Activated T-cell treated with anti-CD3 and anti-CD28 coated beads for 48 hours (primary cell): ENCODE data around the gene AGK.
"Not testable (repeated sequence)": the region's sequence is repeated elsewhere in the genome, so short reads cannot be mapped to it uniquely, and the experiment has no call there.

Experiments
- DNase-seq: peaks from one replicate; pipeline ENCODE4 v3.0.0-alpha.2; 2020; ENCODE audit warnings: low read depth

AGK gene

DNA sequence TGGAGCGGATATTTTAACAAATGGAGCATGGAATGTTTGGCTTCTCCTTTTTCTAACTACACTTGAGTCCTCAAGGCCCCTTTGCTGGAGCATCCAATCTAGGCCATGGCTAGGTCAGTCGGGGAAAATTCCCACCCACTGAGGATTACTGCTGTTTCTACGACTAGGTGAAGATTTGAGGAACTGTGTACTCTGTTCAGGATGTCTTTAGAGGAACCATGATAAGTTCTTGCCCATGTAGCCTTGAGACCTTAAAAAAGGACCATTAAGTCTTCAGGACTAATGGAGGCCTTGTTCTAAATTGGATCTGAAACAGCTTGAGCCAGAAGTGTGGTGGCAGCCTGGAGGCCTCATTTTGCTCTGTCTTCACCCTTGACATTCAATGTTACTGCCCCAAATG, 6.2 kb downstream of the AGK start:
- no peak for DNase-seq

DNA sequence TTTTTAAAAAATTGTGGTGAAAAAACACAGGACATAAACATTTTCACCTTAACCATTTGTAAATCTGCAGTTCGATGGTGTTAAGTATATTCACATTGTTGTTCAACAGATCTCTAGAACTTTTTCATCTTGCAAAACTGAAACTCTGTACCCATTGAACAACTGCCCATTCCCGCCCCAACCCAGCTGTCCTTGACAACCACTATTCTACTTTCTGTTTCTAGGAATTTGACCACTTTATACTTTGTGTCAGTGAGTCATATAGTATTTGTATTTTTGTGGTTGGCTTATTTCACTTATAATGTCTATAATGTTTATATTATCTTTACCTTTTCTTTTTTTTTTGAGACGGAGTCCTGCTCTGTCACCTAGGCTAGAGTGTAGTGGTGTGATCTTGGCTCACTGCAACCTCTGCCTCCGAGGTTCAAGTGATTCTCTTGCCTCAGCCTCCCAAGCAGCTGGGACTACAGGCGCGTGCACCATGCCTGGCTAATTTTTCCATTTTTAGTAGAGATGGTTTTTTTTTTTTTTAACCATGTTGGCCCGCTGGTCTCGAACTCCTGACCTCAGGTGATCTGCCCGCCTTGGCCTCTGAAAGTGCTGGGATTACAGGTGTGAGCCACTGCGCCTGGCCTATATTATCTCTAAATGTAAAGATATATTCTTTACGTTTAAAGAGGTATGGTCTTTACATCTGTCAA, 6.8 kb downstream of the AGK start:
- not testable (repeated sequence) for DNase-seq

DNA sequence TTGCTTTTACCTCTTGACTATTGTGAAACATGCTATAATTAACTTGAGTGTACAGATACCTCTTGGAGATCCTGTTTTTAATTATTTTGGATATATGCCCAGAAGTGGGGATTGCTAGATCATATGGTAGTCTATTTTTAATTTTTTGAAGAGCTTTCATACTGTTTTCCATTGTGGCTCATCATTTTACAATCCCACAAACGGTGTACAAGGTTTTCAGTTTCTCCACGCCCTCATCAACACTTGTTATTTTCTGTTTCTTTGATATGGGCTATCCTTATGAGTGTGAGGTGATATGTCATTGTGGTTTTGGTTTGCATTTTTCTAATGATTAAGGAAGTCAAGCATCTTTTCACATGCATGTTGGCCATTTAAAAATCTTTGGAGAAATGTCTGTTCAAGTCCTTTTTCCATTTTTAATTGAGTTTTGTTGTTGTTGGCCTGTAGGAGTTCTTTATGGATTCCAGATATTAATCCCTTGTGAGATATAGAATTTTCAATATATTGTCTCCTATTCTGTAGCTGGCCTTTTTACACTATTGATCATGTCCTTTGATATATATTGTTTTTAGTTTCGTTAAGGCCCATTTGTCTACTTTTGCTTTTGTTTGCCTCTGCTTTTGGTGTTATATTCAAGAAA, 7.5 kb downstream of the AGK start:
- no peak for DNase-seq

DNA sequence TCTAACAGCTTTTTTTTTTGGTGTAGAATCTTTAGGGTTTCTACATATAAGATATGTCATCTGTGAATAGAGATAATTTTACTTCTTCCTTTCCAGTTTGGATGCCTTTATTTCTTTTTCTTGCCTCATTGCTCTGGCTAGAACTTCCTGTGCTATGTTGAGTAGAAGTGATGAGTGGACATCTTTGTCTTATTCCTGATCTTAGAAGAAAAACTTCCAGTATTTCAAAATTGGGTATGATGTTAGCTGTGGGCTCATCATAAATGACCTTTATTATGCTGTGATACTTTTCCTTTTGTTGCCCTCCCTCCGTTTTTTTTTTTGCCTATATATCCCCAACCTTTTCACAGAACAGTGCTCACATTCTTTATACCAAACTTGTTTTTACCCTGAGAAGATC, 8.8 kb downstream of the AGK start:
- no peak for DNase-seq

DNA sequence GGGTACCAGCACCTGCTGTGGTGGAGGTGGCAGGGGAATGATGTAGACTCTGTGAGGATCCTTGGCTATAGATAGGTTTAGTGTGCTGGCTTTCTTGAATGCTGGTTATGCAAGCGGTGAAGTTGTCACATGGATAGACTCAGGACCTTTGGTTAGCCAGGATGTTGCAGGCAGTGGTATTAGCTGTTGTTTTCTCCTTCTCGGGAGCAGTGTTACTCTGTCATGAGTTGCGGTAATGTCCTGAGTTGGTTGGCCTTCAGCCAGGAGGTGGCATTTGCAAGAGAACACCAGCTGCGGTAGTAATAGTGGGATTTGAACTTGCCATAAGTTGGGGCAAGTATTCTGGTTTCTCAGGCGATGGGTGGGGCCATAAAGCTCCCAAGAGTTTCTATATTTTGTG, 10.8 kb downstream of the AGK start:
- DNase-seq: no peak

DNA sequence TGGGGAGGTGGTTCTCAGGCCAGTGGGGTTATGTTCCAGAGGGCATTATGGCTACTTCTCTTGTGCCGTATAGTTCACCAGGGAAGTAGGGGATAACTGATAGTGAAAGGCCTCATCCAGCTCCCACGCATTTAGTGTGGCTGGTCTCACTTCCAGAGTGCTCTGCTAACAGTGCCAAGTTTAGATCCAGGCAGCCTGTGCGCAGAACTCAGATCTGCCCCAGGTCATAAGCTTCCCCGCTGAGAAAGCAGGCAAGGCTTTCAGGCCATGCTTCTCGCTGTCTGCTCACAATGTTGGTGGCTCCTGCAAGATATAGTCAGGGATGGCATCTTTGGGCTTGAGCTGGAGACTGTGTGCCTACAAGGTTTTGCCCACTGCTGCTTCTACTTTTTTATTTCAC, 11.3 kb downstream of the AGK start:
- DNase-seq: no peak

DNA sequence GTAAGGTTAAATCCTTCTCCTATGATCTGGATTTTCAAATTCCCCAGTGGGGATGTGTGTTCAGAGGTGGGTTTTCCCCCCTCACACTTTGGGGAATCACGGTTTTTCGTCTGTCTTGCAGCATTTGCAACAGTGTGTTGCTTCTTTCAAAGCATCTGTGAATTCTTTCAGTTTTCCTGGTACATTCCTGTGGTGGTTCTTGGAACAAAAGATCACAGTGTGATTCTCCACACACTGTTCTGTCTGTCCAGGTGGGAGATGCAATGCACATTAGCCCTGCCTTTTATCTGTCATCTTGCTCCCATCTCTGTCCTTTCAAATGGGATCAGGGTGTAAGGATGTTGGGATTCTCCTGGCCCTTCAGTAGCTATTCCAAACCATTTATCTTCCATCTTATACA, 11.8 kb downstream of the AGK start:
- no peak for DNase-seq

DNA sequence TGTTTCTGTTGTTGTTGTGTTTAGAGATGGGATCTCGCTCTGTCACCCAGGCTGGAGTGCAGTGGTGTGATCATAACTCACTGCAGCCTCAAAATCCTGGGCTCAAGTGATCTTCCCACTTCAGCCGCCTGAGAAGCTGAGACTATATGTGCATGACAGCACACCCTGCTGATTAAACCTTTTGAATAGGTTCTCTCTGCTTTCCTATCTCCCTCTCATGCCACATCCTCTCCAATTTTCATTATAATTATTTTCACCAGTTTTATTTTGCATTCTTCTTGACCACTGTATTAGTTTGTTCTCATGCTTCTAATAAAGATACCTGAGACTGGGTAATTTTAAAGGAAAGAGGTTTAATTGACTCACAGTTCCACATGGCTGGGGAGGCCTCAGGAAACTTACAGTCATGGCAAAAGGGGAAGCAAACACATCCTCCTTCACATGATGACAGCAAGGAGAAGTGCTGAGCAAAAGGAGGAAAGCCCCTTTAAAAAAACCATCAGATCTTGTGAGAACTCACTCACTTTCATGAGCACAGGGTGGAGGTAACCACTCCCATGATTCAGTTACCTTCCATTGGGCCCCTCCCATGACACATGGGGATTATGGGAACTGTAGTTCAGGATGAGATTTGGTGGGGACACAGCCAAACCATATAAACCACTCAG, 12.9 kb downstream of the AGK start:
- peak; percentile 20 for DNase-seq

DNA sequence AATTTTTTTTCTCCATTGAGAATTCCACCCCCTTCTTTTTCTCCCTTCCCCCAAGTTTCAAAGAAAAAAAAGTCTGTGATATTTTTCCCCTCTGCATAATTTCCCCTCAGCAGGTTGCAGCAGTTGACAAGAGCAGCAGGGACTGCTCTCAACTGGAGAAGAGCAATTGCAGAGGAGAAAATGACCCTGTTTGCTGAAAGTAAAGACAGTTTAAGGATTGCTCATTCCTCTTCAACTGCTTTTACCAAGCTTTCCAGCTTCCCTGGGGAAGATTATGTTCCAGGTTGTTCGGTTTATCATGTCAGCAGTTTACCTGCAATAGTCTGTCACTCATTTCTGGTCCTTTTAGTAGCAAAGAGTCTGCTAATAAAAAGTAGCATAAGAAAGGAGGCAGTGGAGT, 16.2 kb downstream of the AGK start:
- DNase-seq: no peak

DNA sequence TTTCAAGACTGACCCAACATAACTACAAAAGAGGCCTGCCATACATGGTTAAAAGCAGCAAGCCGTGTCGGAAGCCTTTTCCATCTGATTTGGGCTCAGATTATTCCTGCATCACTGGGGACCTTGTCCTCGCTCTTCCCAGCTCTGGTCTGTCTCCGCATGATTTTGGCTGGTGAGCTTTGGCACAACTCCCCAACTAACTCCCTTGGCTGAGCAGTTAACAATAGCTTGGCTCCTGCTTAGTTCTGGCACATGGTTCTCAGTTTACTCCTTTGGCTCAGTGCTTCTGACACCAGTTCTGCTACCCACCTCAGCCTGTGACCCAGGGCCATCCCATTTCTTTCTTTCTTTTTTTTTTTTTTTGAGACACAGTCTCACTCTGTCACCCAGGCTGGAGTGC, 17.0 kb downstream of the AGK start:
- DNase-seq: no peak

DNA sequence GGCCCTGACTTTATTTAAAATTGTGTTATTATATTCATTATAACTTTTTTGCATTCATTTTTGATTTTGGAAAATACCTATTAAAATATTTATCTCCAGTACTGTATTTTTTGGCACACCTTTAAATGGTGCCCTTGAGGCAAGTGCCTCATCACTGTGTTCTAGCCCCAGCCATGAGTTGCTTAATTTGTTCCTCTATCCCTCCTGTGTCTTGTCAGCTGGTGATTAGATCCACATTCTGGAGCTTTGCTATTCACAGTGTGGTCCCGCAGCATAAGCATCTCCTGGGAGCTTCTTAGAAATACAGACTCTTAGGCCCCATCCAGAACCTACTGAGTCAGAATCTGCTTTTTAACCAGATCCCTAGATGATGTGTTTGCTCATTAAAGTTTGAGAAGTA, 19.8 kb downstream of the AGK start:
- no peak for DNase-seq

DNA sequence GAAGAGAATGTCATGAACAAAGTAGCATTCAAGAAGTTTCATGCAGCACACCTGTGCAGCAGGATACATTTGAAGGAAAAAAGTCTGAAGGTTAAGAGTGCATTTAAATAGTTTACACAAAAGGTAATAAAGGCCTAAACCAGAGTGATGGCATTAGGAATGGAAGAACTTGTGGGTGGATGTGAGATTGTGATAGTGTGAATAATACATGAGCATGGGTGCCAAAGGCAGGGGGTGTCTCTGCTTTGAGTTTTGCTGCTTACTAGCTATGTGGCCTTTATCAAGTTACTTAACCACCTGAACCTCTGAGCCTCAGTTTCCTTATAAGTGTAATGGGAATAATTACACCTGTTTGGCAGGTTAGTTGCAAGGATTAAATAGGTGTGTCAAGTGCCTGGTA, 21.0 kb downstream of the AGK start:
- DNase-seq: no peak

DNA sequence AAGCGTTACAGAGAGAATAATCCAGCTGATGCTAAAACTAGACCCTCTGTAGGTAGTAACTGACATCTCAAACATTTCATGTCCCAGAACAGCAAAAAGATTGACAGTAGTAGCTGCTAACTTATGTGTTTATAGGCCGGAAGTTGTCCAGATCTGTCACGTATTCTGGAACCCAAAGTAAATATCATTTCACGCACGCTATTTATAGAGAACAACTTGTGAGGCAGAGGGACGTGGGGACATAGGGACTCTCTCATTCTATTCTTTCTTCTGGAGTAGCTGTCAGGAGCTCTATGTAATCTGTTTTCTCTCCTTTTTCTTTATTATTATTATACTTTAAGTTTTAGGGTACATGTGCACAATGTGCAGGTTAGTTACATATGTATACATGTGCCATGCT, 22.3 kb downstream of the AGK start:
- no peak for DNase-seq

DNA sequence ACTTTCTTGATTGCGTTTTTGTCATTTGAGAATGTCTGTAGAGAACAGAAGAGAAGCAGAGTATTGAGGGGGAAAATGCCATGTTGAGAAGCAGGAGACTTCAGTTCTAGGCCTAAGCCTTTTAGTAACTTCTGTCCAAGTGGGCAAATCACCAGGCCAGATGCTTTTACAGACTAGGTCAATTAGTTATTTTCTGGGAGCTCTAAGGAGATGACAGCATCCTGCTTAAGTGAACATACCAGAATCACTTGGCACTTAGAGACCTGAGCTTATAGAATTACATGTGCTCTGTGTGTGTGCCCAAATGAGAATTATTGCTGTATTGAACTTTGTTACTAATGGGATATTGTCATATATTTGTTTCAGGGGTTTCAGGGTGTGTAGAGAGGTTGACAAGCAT, 24.0 kb downstream of the AGK start:
- no peak for DNase-seq

DNA sequence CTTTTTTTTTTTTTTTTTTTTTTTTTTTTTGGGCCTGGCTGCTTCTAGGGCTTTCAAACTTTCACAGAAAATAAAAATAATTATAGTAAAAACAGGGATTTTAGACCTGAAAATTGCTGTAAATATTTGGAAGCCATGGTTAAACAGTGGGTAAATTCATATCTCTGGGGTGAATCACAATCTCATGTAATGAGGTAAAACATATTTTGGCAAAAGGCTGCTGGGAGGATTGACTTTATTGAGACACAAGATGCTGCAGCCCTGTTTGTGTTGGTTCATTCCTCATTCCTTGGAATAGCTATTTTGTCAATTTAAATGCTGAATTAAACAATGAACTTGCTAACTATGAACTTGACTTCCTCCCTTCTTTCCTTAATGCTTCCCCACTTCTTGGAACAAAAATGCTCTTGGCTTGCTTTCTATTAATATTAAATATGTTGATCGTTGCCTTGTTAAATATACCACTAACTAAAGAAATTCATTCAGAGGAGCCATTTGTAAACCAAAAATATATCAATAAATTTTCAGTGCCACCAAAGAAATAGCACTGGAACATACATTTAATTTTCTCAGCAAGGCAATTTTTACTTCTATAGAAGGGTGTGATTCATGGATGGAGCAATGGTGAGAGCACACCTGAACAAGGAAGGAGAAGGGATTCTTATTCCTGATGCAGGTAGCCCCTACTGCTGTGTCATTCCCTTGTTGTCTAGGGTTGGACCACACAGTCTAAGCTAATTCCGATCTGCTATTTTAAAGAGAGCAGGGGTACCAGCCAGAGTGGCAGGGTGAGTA, 24.6 kb downstream of the AGK start:
- DNase-seq: no peak

DNA sequence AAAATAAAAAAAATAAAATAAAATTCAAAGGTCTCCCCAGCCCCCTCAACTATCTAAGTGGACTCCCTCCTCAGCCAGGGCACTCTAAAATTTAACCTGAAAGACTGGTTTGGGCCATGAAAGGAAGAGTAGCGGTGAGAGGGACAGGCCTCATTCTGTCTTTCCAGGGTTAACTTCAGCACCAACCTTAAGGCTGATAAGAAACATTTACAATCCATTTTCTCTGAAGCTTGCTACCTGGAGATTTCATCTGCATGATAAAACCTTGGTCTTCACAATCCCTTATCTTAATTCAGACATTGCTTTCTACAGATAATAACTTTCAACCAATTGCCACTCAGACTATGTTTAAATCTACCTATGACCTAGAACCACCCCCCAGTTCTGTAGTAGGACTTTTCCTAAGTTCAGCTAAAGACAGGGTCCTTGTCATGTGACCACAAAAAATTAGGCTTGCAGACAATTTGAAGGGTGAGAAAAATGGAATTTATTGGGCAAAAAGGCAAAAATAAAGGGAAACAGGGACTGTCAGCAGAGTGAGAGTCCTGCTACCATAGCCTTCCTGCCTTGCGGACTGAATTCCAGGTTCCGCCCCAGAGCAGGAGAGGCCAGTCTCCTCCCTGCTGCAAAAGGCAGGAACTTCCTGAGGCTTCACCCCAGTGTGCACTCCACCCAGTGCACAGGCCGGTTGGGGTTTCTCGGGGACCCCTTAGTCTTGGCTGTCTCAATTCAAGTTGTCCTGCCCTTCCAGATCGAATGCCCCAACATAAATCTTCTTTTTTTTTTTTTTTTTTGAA, 26.0 kb downstream of the AGK start:
- DNase-seq: no peak

DNA sequence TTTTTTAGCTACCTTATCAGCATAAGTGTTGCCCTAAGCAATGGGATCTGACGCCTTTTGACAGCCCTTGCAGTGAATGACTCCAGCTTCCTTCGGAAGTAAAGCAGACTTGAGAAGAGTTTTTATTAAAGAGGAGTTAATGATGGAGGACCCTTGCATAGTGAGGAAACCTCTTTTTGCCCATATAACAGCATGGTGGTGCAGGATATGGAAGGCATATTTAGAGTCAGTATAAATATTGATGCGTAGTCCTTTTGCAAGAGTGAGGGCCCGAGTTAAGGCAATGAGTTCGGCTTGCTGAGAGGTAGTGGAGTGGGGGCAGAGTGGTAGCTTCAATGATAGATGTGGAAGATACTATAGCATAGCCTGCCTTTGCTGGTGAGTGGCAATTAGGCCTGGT, 28.7 kb downstream of the AGK start:
- not testable (repeated sequence) for DNase-seq

DNA sequence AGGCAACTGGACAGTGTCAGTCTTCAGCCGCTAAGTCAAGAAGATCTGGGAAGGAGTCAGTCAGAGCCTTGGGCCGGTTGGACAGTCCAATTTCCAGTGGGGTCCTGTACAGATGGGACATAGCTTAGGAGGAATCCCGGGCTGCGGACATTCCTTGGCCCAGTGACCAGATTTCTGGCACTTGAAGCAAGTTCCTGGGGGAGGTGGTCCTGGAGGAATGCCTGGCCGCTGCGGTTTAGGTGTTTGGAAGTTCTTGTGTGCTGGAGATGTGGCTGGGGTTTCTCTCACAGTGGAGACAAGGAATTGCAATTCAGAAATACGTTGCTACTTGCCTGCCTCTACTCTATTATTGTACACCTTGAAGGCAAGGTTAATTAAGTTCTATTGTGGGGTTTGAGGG, 30.9 kb downstream of the AGK start:
- not testable (repeated sequence) for DNase-seq

DNA sequence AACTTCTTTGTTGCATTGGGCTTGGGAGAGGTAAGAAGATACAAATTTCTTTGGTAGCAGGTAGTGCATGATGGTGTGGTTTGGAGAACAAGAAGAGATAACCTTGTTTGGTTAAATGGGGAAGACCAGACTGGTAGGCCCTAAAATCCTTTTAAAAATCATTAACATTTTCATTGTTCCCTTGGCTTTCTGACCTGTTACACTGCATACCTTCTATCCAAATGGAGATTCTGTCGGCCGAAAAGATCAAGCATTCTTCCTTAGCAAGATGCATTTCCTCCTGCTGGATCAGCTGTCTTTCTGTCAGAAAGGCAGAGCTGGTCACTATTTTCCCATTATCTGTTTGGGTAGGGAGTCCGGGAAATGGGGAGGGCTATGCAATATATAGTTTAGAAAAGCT, 33.7 kb downstream of the AGK start:
- DNase-seq: no peak

DNA sequence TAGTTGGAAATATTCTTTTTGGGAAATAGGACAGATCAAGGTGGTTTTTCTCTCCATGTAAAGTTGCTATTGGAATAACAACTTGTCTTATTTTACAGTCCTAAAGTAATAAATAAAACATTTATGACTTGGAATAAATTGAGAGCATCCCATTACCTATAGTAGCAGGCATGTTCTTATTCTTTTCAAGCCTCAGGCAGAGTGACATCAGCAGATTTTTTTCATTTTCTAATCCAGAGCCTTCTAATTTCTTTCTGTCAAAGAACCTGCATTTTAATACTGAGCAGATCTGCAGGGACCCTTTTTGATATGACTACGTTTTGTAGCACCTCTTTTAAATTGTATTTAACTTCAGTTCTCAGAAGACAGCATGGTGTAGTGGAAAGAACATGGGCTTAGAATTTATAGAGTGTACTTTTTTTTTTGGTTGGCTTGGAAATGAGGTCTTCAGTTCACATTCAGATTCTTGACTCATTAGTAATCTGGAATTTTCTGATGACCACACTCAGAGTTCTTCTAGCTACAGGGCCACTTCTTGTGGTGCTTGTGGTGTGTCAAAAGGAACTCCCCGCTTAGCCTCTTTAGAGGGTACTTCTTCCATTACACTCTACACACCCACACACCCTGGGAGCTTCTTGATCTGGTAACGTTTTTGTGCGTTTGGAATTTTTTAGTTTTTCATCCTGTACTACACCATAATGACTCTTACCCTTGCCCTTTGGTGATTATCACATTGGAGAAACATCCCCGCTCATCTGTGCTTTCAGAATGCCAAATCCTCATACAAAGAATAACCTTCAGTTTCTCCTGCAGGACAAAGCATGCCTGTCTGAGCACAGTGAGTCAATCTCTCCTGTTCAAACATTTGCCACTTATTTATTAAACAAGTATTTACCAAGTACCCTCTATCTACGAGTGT, 34.6 kb downstream of the AGK start:
- DNase-seq: peak; percentile 25

DNA sequence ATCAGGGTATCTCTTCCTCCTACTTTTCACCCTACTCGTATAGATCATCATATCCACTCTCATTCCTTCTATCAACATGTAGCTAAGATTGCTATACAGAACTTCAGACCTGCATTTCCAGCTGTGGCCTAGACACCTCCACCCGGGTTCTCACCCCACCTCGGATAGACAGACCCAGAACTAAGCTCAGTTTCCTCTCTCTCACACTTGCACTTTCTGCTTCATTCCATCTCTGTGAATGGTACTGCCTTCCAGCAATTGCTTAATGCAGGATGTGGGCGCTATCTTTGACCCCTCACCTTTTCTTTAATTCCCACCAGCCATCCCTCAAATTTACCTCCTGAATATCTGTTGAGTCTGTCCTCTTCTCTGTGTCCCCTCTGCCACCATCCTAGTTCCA, 35.7 kb downstream of the AGK start:
- DNase-seq: no peak
